Measurements from ENCODE around the gene MFAP3L.

Gene MFAP3L

DNA sequence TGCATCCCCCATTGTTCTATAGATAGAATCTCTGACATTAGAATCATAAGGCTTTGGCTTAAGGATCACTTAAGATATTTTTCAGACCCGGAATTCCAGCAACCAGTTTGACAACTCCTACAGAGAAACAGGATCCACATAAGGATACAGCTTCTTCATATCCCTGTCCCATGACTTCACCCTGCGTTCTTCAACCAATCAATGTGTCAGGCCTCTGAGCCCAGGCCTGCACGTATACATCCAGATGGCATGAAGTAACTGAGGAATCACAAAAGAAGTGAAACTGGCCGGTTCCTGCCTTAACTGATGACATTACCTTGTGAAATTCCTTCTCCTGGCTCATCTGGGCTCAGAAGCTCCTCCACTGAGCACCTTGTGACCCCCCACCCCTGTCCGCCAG, 85.1 kb downstream of the MFAP3L start:
- no peak for ATAC-seq

GRCh38 chr4:169940460-169940859, 85.7 kb downstream of the MFAP3L start:
- ATAC-seq: no peak
- no peak for DNase-seq

More for the DNA sequence above, 85.1 kb downstream of the MFAP3L start:
- DNase-seq: no peak
